ENCODE data around the gene ZNF317.
"Not testable (repeated sequence)": the region's sequence is repeated elsewhere in the genome, so short reads cannot be mapped to it uniquely, and the experiment has no call there.

ZNF317 gene

DNA sequence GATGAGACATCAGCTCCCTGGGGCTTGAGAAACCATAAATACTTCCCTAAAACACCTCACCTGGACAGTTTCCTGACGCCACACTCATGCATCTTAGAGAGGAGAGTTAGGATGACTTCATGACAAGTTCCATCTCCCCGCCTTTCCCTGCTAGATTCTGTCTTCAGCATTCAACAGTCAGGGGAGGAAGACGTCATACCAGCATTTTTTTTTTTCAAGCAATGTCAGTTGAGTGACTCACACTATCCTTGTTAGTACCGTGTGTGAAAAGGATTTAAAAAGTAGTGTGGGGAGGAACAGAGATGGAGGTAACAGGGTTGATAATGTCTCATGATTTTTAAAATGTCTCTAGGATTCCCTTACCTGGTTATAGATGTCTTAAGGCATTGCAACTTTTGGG is 38.7 kb downstream of the ZNF317 start, which contains the start of gene OR7D2:
TSS of gene OR7D2 (plus strand) at position 79 of the 400 bp plus-strand sequence. CDS start 6,803 bp downstream, outside the sequence.
- DNase-seq: no peak

DNA sequence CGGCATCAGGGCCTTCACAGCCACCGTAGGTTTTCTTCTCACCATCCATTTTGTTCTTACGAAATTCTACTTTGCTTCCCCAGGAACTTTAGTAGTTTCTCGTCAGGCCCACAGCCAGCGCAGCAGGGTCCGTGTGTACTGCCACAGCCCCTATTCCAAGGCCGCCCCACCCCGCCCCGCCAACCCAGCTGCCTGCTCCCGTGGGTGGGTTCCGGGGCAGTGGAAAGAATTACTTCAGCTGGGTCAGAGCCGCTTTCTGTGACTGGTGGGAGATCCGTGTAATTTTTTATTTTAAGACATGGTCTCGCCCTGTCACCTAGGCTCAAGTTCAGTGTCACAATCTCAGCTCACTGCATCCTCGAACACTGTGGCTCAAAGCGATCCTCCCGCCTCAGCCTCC is 42.8 kb downstream of the ZNF317 start:
- no peak for DNase-seq

DNA sequence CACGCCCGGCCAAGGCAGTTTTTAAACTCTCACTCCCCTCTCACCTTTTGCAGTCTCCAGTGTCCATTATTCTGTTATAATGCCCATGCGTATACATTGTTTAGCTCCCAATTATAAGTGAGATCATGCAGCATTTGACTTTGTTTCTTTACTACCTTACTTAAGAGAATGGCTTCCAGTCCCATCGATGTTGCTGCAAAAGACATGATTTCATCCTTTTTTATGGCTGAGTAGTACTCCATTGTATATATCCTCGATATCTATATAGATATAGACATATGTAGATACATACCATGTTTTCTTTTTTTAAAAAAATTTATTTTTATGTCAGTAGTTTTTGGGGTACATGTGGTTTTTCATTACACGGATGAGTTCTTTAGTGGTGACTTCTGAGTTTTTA is 47.0 kb downstream of the ZNF317 start:
- DNase-seq: no peak

DNA sequence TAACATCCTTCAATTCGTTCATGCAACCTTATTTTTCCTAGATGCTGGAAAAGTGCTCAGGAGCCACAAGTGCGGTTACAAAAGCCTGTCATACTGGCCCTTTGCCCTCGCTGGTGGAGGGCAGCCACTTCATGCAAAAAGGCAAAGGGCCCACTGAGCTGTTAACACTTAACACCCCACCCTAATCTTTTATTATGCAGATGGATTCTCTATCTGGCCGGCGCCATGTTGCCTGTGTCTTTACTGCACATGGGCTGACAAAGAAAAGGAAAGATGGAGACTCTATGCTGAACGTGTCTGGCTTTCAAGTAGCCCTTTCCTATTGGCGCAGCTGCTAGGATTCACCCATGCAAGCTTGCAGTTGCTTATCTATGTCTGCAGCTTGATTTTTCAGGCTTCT is 49.3 kb downstream of the ZNF317 start:
- no peak for DNase-seq

DNA sequence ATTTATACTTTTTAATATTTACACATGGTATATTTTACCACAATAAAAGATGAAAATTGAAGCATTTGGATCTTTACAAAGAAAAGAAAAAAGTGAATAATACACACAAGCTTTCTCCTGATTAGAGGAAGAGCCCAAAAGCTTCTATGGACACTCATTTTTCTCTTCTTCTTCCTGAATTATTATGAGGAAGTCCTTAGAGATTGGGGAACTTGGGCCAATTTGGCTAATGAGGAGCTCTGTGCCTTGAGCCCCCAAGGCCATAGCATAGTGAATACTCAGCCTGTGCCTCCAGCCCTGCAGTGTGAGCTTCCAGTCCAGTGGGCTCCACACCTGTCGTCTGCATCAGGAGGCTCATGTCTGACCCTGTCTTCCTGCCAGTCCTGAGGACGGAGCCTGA is 57.8 kb downstream of the ZNF317 start:
- DNase-seq: not testable (repeated sequence)

DNA sequence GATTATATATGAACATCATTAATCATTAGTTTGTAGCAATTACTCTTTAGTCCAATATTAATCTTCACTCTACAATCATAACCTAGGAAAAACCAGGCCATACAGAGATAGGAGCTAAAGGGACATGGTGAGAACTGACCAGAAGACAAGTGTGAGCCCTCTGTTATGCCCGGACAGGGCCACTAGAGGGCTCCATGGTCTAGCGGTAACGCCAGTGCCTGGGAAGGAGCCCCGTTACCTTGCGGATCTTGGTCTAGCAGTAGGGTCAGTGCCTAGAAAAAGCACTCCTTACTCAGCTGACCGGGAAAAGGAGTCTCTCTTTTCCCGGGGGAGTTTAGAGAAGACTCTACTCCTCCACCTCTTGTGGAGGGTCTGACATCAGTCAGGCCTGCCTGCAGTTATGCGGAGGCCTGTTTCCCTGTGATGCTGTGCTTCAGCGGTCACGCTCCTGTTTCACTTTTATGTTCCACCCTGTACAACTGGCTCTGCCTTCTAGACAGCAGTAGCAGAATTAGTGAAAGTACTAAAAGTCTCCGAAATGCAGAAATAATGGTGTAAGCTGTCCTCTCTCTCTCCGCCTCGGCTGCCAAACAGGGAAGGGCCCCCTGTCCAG is 65.4 kb downstream of the ZNF317 start:
- DNase-seq: peak; percentile 15
